SKM-1 treated with dmso at 0.1 percent for 144 hours (cell line): Measurements from ENCODE around the gene NOP56.
"Not testable (repeated sequence)": the region's sequence is repeated elsewhere in the genome, so short reads cannot be mapped to it uniquely, and the experiment has no call there.

Experiments
- DNase-seq: peaks from one replicate; lab custom pipeline; 2025; ENCODE audit not compliant: unreplicated experiment; lab: John Stamatoyannopoulos, UW

Gene NOP56

GRCh38 chr20:2682040-2682439 is 29.6 kb downstream of the NOP56 start:
- not testable (repeated sequence) for DNase-seq

- peak; percentile 69 for DNase-seq
Observed at GRCh38 chr20:2684817-2685216, 32.4 kb downstream of the NOP56 start.

GRCh38 chr20:2687514-2687913 is 35.1 kb downstream of the NOP56 start:
- DNase-seq, result no peak

- DNase-seq, result no peak
Observed at GRCh38 chr20:2688041-2688591, 35.7 kb downstream of the NOP56 start.

- DNase-seq, result no peak
Observed at GRCh38 chr20:2690213-2690612, 37.8 kb downstream of the NOP56 start.

- no peak for DNase-seq
Observed at GRCh38 chr20:2690718-2691117, 38.3 kb downstream of the NOP56 start.

GRCh38 chr20:2691127-2691526 is 38.7 kb downstream of the NOP56 start:
- DNase-seq, result no peak

- no peak for DNase-seq
Observed at GRCh38 chr20:2691663-2692035, 39.2 kb downstream of the NOP56 start.

GRCh38 chr20:2692036-2692885 is 39.8 kb downstream of the NOP56 start, which contains the start of gene EBF4:
TSS of gene EBF4 (plus strand) at chr20:2692780. CDS start at chr20:2693646, 866 bp downstream.
- no peak for DNase-seq

GRCh38 chr20:2692886-2693285 is 40.5 kb downstream of the NOP56 start:
- no peak for DNase-seq

- DNase-seq, result no peak
Observed at GRCh38 chr20:2693286-2694007, 41.0 kb downstream of the NOP56 start.

- no peak for DNase-seq
Observed at GRCh38 chr20:2694008-2694471, 41.6 kb downstream of the NOP56 start.

GRCh38 chr20:2694519-2694918 is 42.1 kb downstream of the NOP56 start:
- DNase-seq, result no peak

- no peak for DNase-seq
Observed at GRCh38 chr20:2695206-2695983, 43.0 kb downstream of the NOP56 start.

GRCh38 chr20:2695984-2696525 is 43.6 kb downstream of the NOP56 start:
- DNase-seq, result not testable (repeated sequence)

- DNase-seq, result no peak
Observed at GRCh38 chr20:2696646-2697045, 44.2 kb downstream of the NOP56 start.

- DNase-seq, result no peak
Observed at GRCh38 chr20:2697768-2698167, 45.3 kb downstream of the NOP56 start.

GRCh38 chr20:2698186-2698817 is 45.9 kb downstream of the NOP56 start:
- DNase-seq, result no peak

GRCh38 chr20:2698912-2699311 is 46.5 kb downstream of the NOP56 start:
- DNase-seq, result no peak

- DNase-seq, result no peak
Observed at GRCh38 chr20:2699775-2700413, 47.5 kb downstream of the NOP56 start.
